Heart left ventricle (tissue), 13 donors: ENCODE measurements around the gene DDO.

ENCODE experiments used
- CTCF ChIP-seq, 12 donors: fragments of 200-600 bp; sonication (generic) in 4 of 12; IDR thresholded peaks; one replicate each; pipeline versions ENCODE4 v1.5.0 to v1.8.0; 2018 to 2022; ENCODE audit warnings: antibody characterized with exemption in 12 of 12, mild to moderate bottlenecking in 5 of 12
- POLR2A ChIP-seq, 2 donors: fragments of 450-650 bp; IDR thresholded peaks; one replicate each; pipeline ENCODE4 v1.6.1; 2017; ENCODE audit warnings: antibody characterized with exemption in 2 of 2, mild to moderate bottlenecking in 2 of 2, moderate library complexity in 2 of 2
- donor health status: ischemic (EF 13 %, LVEDD 7.1; RV severe dilation, severe dysfunction).
- donor health status: DM: no; HTN: yes; CAD: no.
- donor health status: DM: no; HTN: no; CAD: no.
- donor health status: ischemic (EF 25% LVEDD 6.9; RV normal size, moderate dysfunction).
- donor health status: ischemic (EF 25% LVEDD 5.7; RV mildly dilated, moderate dysfunction).
- donor health status: ischemic (EF 35%, LVEDD 5.7; RV mildly dilated, moderate dysfunction).
- donor health status: nonischemic (EF 11% LVEDD 7.7; RV severe dilation, severe dysfunction).
- donor health status: DM: yes; HTN: yes; CAD: no.
- donor health status: PGD.
- donor health status: ischemic (EF 29% LVEDD 5.4; RV normal size, mild dysfunction).
- donor health status: nonischemic (EF 23%, LVEDD 6.1; RV moderate dilation, normal function).

DNA sequence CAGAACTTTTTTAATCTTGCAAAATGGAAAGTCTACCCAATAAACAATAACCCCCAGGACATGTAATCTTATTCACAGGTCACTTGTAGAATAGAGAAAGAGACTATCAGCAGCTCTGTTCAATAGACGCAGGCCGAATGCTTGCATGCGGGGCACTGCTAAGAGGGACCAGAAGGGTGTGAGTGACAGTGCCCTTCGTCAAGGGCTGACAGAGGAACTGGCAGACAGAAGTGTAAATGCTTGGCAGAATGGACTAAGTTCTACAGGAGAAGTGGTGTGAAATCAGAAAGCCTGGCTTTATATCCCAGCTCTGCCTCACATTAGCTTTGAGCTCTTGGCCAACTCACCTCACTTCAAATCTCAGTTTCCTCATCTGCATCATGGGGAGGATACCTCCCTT is 21.0 kb downstream of the DDO start:
- TF ChIP-seq POLR2A (IDR thresholded peaks at IDR 0.05) (no peak), CTCF (IDR thresholded peaks at IDR 0.05) (no peak)
